H9 (cell line): ENCODE data around the gene PXDN. TPM values are rescaled to one million over a fixed set of nuclear protein-coding genes. Genes with fewer than 3 reads are reported as not detected.

ENCODE experiments used
- DNase-seq: peaks from one replicate; pipeline ENCODE4 v3.0.0-alpha.2; 2017
- H2AFZ ChIP-seq: one replicate; pipeline ENCODE4 v1.6.1; 2013; ENCODE audit warnings: mild to moderate bottlenecking, low read length, control low read depth, moderate library complexity
- H2AK5ac ChIP-seq: 2 replicates; pipeline ENCODE4 v1.6.1; 2013; ENCODE audit warnings: low read length, control low read depth, mixed read lengths; ENCODE audit not compliant: insufficient read length
- H2BK120ac ChIP-seq: one replicate; pipeline ENCODE4 v1.6.1; 2013; ENCODE audit warnings: low read depth, mild to moderate bottlenecking, low read length, control low read depth, inconsistent platforms; ENCODE audit not compliant: poor library complexity, severe bottlenecking
- H2BK12ac ChIP-seq: 2 replicates; pipeline ENCODE4 v1.6.1; 2013; ENCODE audit warnings: low read length, control low read depth, mixed read lengths, low read depth; ENCODE audit not compliant: insufficient read length
- H2BK15ac ChIP-seq: 2 replicates; pipeline ENCODE4 v1.6.1; 2013; ENCODE audit warnings: low read depth, low read length, control low read depth
- H2BK20ac ChIP-seq: one replicate; pipeline ENCODE4 v1.6.1; 2013; ENCODE audit warnings: low read depth, mild to moderate bottlenecking, low read length, control low read depth, inconsistent platforms; ENCODE audit not compliant: poor library complexity, severe bottlenecking
- H2BK5ac ChIP-seq: 2 replicates; pipeline ENCODE4 v1.6.1; 2013; ENCODE audit warnings: low read length, control low read depth, mixed read lengths; ENCODE audit not compliant: insufficient read length
- H3K14ac ChIP-seq: 2 replicates; pipeline ENCODE4 v1.6.1; 2013; ENCODE audit warnings: low read length, control low read depth; ENCODE audit not compliant: insufficient read depth
- H3K18ac ChIP-seq: 2 replicates; pipeline ENCODE4 v1.6.1; 2013; ENCODE audit warnings: low read depth, mild to moderate bottlenecking, mixed read lengths, low read length, control low read depth; ENCODE audit not compliant: insufficient read length
- H3K23ac ChIP-seq: 2 replicates; pipeline ENCODE4 v1.6.1; 2013; ENCODE audit warnings: low read length, control low read depth, mixed read lengths, low read depth; ENCODE audit not compliant: insufficient read length
- H3K23me2 ChIP-seq: 2 replicates; pipeline ENCODE4 v1.6.1; 2013; ENCODE audit warnings: low read depth, mild to moderate bottlenecking, mixed read lengths, low read length, control low read depth; ENCODE audit not compliant: insufficient read length, poor library complexity, severe bottlenecking
- H3K27ac ChIP-seq: 2 replicates; pipeline ENCODE4 v1.5.1; 2013; ENCODE audit warnings: low read length, control low read depth, mixed read lengths, low read depth; ENCODE audit not compliant: insufficient read length
- H3K27me3 ChIP-seq: 2 replicates; pipeline ENCODE4 v1.6.1; 2013; ENCODE audit warnings: low read length, control low read depth, inconsistent platforms; ENCODE audit not compliant: insufficient read depth
- H3K4ac ChIP-seq: 2 replicates; pipeline ENCODE4 v1.6.1; 2013; ENCODE audit warnings: low read depth, mild to moderate bottlenecking, control low read depth, inconsistent platforms, low read length, moderate library complexity
- H3K4me1 ChIP-seq: 2 replicates; pipeline ENCODE4 v1.6.1; 2013; ENCODE audit warnings: low read length, control low read depth, inconsistent platforms; ENCODE audit not compliant: insufficient read depth
- H3K4me2 ChIP-seq: 2 replicates; pipeline ENCODE4 v1.6.1; 2013; ENCODE audit warnings: low read length, control low read depth, mixed read lengths; ENCODE audit not compliant: insufficient read length, insufficient read depth
- H3K56ac ChIP-seq: 2 replicates; pipeline ENCODE4 v1.6.1; 2013; ENCODE audit warnings: low read depth, mild to moderate bottlenecking, mixed read lengths, low read length, control low read depth; ENCODE audit not compliant: insufficient read length
- H3K79me1 ChIP-seq: 2 replicates; pipeline ENCODE4 v1.6.1; 2013; ENCODE audit warnings: low read depth, mild to moderate bottlenecking, moderate library complexity, low read length, control low read depth, inconsistent platforms; ENCODE audit not compliant: insufficient read depth, poor library complexity, severe bottlenecking
- H3K79me2 ChIP-seq: 2 replicates; pipeline ENCODE4 v1.6.1; 2013; ENCODE audit warnings: low read length, control low read depth, inconsistent platforms; ENCODE audit not compliant: insufficient read depth
- H3K9ac ChIP-seq: 2 replicates; pipeline ENCODE4 v1.6.1; 2013; ENCODE audit warnings: low read length, control low read depth, mixed read lengths; ENCODE audit not compliant: insufficient read length; ENCODE audit errors: extremely low read depth
- H3K9me3 ChIP-seq: one replicate; pipeline ENCODE4 v1.6.1; 2013; ENCODE audit warnings: low read depth, low read length, inconsistent platforms; ENCODE audit not compliant: control insufficient read depth
- H3T11ph ChIP-seq: one replicate; pipeline ENCODE4 v1.6.1; 2013; ENCODE audit warnings: mild to moderate bottlenecking, low read length, control low read depth, inconsistent platforms
- H4K20me1 ChIP-seq: one replicate; pipeline ENCODE4 v1.6.1; 2013; ENCODE audit not compliant: control insufficient read depth, insufficient read length, insufficient read depth
- H4K5ac ChIP-seq: 2 replicates; pipeline ENCODE4 v1.6.1; 2013; ENCODE audit warnings: low read depth, mild to moderate bottlenecking, mixed read lengths, low read length, control low read depth; ENCODE audit not compliant: insufficient read length
- H4K8ac ChIP-seq: replicated peaks from 2 replicates; pipeline ENCODE4 v1.6.1; 2013; ENCODE audit warnings: low read length, control low read depth, mixed read lengths, low read depth; ENCODE audit not compliant: insufficient read length
- H4K91ac ChIP-seq: 2 replicates; pipeline ENCODE4 v1.6.1; 2013; ENCODE audit warnings: low read depth, mild to moderate bottlenecking, moderate library complexity, mixed read lengths, low read length, control low read depth; ENCODE audit not compliant: insufficient read length
- H3K27ac Mint-ChIP-seq, 3 experiments: 2 replicates in 2 of 3; 3 replicates in 1 of 3; pipeline ENCODE4 v1.8.0; 2020 to 2021; ENCODE audit warnings: mixed read lengths in 3 of 3, mild to moderate bottlenecking in 1 of 3, moderate library complexity in 1 of 3
- H3K27me3 Mint-ChIP-seq: 2 replicates; pipeline ENCODE4 v1.8.0; 2021; ENCODE audit warnings: low read depth, mild to moderate bottlenecking, moderate library complexity, mixed read lengths
- H3K36me3 Mint-ChIP-seq, 3 experiments: 2 replicates in 2 of 3; 3 replicates in 1 of 3; pipeline ENCODE4 v1.8.0; 2020 to 2021; ENCODE audit warnings: low read depth in 3 of 3, mixed read lengths in 3 of 3; ENCODE audit not compliant: insufficient read depth in 1 of 3
- H3K4me1 Mint-ChIP-seq, 2 experiments: 2 replicates each; pipeline ENCODE4 v1.8.0; 2020; ENCODE audit warnings: mixed read lengths in 2 of 2
- H3K4me3 Mint-ChIP-seq, 2 experiments: 2 replicates in 1 of 2; 3 replicates in 1 of 2; pipeline ENCODE4 v1.8.0; 2020 to 2021; ENCODE audit warnings: mild to moderate bottlenecking in 2 of 2, mixed read lengths in 2 of 2, moderate library complexity in 1 of 2
- H3K9me3 Mint-ChIP-seq, 2 experiments: 2 replicates in 1 of 2; 3 replicates in 1 of 2; pipeline ENCODE4 v1.8.0; 2020; ENCODE audit warnings: mild to moderate bottlenecking in 2 of 2, mixed read lengths in 2 of 2, moderate library complexity in 1 of 2
- WGBS: extraction: QIAGEN DNeasy Blood & Tissue Kit; methylation state at CpG from one replicate; pipeline ENCODE4 v1.1.7; 2013; ENCODE audit warnings: missing lambda C conversion rate, low lambda C conversion rate, mixed read lengths; ENCODE audit not compliant: insufficient read length; ENCODE audit errors: extremely low coverage; 5-methylcytosine and 5-hydroxymethylcytosine counted together
- total RNA-seq: library from RNA; stranded (reverse); gene quantifications from 2 replicates; pipeline ENCODE4 v1.2.1, GENCODE V29; 2021
- TF ChIP-seq, protein P1 (sequence below): fragments of 200-600 bp; sonication (generic); conservative IDR thresholded peaks from 3 replicates; pipeline ENCODE4 v1.8.0; 2021; ENCODE audit warnings: antibody characterized with exemption, mild to moderate bottlenecking

Gene PXDN
- total RNA-seq, 1 experiment from 2014 or later: 146 TPM

GRCh38 chr2:1743396-1744150 is 742 bp downstream of the PXDN start:
- Histone ChIP-seq H2BK5ac (no peak overlapping the region), H4K8ac (no peak overlapping the region), H3K56ac (no peak overlapping the region), H3K18ac (peak overlapping the region; percentile 41), H3K9me3 (no peaks in the 10 kb centered on the region), H3K23ac (no peak overlapping the region), H4K5ac (no peak overlapping the region), H3K4me2 (peak overlapping the region; percentile 40), H2BK20ac (no peak overlapping the region), H3K4me1 (peaks cover 4% of the 10 kb centered on the region; the same call in 1 of the 2 replicates), H4K91ac (no peak overlapping the region), H3K4ac (no peak overlapping the region; the same call in 1 of the 2 replicates), H3K27me3 (no peaks in the 10 kb centered on the region), H2BK12ac (no peak overlapping the region), H2AFZ (no peak overlapping the region), H2BK15ac (no peak overlapping the region), H3K27ac (no peak overlapping the region), H4K20me1 (no peaks in the 10 kb centered on the region), H2AK5ac (no peak overlapping the region), H3K79me2 (peaks cover 34% of the 10 kb centered on the region; the same call in 1 of the 2 replicates), H3K14ac (peak overlapping the region; percentile 79; the same call in 1 of the 2 replicates), H2BK120ac (peak overlapping the region; percentile 10), H3K23me2 (peaks cover 10% of the 10 kb centered on the region), H3K9ac (peak overlapping the region; percentile 27), H3T11ph (no peak overlapping the region), H3K79me1 (peaks cover 4% of the 10 kb centered on the region)
- WGBS: no CpG with 5 or more reads among the region's 71 CpGs
- no peak overlapping the region for H3K27ac Mint-ChIP-seq
- peak overlapping the region; percentile 95 to 98 for H3K4me3 Mint-ChIP-seq
- TF ChIP-seq, protein P1, sequence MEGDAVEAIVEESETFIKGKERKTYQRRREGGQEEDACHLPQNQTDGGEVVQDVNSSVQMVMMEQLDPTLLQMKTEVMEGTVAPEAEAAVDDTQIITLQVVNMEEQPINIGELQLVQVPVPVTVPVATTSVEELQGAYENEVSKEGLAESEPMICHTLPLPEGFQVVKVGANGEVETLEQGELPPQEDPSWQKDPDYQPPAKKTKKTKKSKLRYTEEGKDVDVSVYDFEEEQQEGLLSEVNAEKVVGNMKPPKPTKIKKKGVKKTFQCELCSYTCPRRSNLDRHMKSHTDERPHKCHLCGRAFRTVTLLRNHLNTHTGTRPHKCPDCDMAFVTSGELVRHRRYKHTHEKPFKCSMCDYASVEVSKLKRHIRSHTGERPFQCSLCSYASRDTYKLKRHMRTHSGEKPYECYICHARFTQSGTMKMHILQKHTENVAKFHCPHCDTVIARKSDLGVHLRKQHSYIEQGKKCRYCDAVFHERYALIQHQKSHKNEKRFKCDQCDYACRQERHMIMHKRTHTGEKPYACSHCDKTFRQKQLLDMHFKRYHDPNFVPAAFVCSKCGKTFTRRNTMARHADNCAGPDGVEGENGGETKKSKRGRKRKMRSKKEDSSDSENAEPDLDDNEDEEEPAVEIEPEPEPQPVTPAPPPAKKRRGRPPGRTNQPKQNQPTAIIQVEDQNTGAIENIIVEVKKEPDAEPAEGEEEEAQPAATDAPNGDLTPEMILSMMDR: no peak
- peaks cover 33% of the 10 kb centered on the region for H3K27me3 Mint-ChIP-seq
- peak; percentile 64 for DNase-seq
- peaks cover 12 to 30% (median 13%) of the 10 kb centered on the region in 3 experiments for H3K36me3 Mint-ChIP-seq
- H3K9me3 Mint-ChIP-seq: peaks cover 0 to 5% of the 10 kb centered on the region in 2 experiments; a peak in 1 of 5 replicates
- H3K4me1 Mint-ChIP-seq: peaks cover 28% of the 10 kb centered on the region in 2 experiments
